GM18502 (cell line): Measurements from ENCODE around the gene ARHGEF28.

ENCODE experiments used
- ATAC-seq: cut with Tn5 transposase; IDR thresholded peaks from one replicate; pipeline ENCODE4 v1.9.1; 2021; ENCODE audit warnings: mild to moderate bottlenecking; ENCODE audit not compliant: unreplicated experiment, poor library complexity

Gene ARHGEF28

GRCh38 chr5:73691302-73692080, 65.5 kb downstream of the ARHGEF28 start:
- no peak for ATAC-seq

- ATAC-seq: no peak
Observed at GRCh38 chr5:73692166-73692640, 66.2 kb downstream of the ARHGEF28 start.

GRCh38 chr5:73692981-73693380, 67.0 kb downstream of the ARHGEF28 start:
- no peak for ATAC-seq

- peak; percentile 44 for ATAC-seq
Observed at GRCh38 chr5:73693573-73694061, 67.6 kb downstream of the ARHGEF28 start.

- peak; percentile 75 for ATAC-seq
Observed at GRCh38 chr5:73694089-73694488, 68.1 kb downstream of the ARHGEF28 start.

- no peak for ATAC-seq
Observed at GRCh38 chr5:73698011-73698410, 72.0 kb downstream of the ARHGEF28 start.

GRCh38 chr5:73701566-73701965, 75.6 kb downstream of the ARHGEF28 start:
- ATAC-seq: no peak

GRCh38 chr5:73702534-73702933, 76.5 kb downstream of the ARHGEF28 start:
- ATAC-seq: no peak

- ATAC-seq: no peak
Observed at GRCh38 chr5:73702951-73703350, 77.0 kb downstream of the ARHGEF28 start.

- no peak for ATAC-seq
Observed at GRCh38 chr5:73705364-73705763, 79.4 kb downstream of the ARHGEF28 start.

- ATAC-seq: no peak
Observed at GRCh38 chr5:73706963-73707362, 81.0 kb downstream of the ARHGEF28 start.

GRCh38 chr5:73709536-73710129, 83.6 kb downstream of the ARHGEF28 start:
- no peak for ATAC-seq

GRCh38 chr5:73716284-73716808, 90.3 kb downstream of the ARHGEF28 start:
- ATAC-seq: no peak

- ATAC-seq: no peak
Observed at GRCh38 chr5:73718762-73719161, 92.8 kb downstream of the ARHGEF28 start.

GRCh38 chr5:73719632-73720031, 93.6 kb downstream of the ARHGEF28 start:
- ATAC-seq: no peak

- no peak for ATAC-seq
Observed at GRCh38 chr5:73722231-73722630, 96.2 kb downstream of the ARHGEF28 start.

GRCh38 chr5:73726071-73726470, 100.1 kb downstream of the ARHGEF28 start:
- ATAC-seq: no peak

GRCh38 chr5:73726606-73727231, 100.7 kb downstream of the ARHGEF28 start:
- ATAC-seq: no peak

GRCh38 chr5:73727470-73727869, 101.5 kb downstream of the ARHGEF28 start:
- no peak for ATAC-seq

GRCh38 chr5:73728493-73729273, 102.7 kb downstream of the ARHGEF28 start:
- ATAC-seq: no peak
